ENCODE results near the gene ATAD3B. TPM values are rescaled to one million over a fixed set of nuclear protein-coding genes. Genes with fewer than 3 reads are reported as not detected.

Gene ATAD3B
- total RNA-seq, 4 donors from 2014 or later = 15.6 to 269 (median 39.2) TPM

DNA sequence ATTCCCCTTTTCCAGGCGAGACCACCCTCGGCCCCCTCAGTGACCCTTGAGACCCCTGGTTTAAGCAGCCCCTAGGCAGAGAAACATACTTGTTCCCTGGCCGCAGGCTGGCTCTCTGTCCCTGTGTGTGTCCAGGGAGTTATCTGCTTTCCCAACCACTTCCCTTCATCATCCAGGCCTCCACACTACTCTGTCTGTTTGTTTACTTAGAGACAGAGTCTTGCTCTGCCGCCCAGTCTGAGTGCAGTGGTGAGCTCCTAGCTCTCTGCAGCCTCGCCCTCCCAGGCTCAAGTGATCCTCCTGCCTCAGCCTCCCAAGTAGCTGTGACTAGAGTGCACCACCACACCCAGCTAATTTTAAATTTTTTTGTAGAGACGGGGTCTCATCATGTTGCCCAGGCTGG, 41.9 kb upstream of the ATAD3B start:
- DNase-seq = no peak
- in situ Hi-C loops (cut with MboI; ENCODE audit: low pct_ligation_motif_present in 1 of 4, low pct_unique_long_range_greater_than_20kb in 1 of 4, low sequenced_read_pairs in 3 of 4) (no loop called here), intact Hi-C loops (cut with DNase I; ENCODE audit: low total_unique reads) (no loop called here)
- Histone ChIP-seq H3K4me1 (peaks cover 49 to 56% (median 53%) of the 10 kb centered on the region in 4 donors), H3K9me3 (no peaks in the 10 kb centered on the region), H3K4me3 (no peak overlapping the region), H3K27ac (peak overlapping the region; percentile 88 to 96 (median 94)), H3K36me3 (no peaks in the 10 kb centered on the region), H3K27me3 (peaks cover 24% of the 10 kb centered on the region)
- TF ChIP-seq, protein P1, sequence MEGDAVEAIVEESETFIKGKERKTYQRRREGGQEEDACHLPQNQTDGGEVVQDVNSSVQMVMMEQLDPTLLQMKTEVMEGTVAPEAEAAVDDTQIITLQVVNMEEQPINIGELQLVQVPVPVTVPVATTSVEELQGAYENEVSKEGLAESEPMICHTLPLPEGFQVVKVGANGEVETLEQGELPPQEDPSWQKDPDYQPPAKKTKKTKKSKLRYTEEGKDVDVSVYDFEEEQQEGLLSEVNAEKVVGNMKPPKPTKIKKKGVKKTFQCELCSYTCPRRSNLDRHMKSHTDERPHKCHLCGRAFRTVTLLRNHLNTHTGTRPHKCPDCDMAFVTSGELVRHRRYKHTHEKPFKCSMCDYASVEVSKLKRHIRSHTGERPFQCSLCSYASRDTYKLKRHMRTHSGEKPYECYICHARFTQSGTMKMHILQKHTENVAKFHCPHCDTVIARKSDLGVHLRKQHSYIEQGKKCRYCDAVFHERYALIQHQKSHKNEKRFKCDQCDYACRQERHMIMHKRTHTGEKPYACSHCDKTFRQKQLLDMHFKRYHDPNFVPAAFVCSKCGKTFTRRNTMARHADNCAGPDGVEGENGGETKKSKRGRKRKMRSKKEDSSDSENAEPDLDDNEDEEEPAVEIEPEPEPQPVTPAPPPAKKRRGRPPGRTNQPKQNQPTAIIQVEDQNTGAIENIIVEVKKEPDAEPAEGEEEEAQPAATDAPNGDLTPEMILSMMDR (IDR thresholded peaks at IDR 0.05) = no peak
- TF ChIP-seq POLR2AphosphoS5 (IDR thresholded peaks at IDR 0.05) (no peak), POLR2A (IDR thresholded peaks at IDR 0.05) (no peak), EP300 (IDR thresholded peaks at IDR 0.05; ENCODE audit: low read depth) (no peak)
- 49% methylated on average over 3 to 6 of the region's 6 CpGs for WGBS, 2 donors (ENCODE audit: low coverage in 1 of 2)

DNA sequence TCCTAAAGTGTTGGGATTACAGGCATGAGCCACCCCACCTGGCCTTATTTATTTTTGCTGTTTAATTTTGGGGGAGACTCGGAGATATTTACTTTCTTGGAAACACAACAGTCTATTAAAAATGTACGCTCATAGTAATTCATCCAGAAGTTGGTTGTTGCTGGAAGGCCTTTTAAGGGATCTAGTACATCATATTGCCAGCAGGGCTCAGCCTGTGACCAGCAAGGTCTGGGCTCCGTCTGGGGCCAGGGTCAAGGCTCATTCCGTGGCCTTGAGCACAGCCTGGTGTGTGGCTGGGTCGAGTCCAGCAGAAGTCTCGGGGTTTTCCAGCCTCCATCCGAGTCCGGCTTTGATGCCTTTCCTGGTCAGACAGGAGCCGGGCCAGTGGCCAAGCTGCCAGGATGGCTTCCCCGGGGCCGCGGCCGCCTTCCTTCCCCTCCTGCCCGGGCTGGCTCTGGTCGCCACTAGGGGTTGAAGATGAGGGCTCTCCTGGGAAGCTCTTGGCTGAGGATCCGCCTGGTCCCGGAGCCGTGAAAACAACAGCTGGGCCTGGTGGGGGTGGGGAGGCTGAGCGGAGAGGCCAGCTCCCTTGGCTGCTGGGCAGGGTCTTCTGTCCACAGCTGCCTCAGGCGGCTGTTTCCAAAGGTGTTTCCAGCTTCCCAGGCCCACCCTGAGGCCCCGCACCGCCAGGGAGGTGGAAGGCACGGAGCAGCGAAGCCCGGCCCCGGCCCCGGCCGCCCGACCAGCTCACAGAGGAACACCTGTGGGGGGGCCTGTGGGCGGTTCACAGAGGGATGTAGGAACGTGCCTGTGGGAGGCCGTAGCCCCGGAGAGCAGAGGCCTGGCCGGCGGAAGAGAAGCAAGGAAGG, 41.2 kb upstream of the ATAD3B start:
- H3K4me1 ChIP-seq = peaks cover 56 to 63% (median 59%) of the 10 kb centered on the region in 4 donors
- H3K27me3 ChIP-seq = peaks cover 23% of the 10 kb centered on the region
- TF ChIP-seq POLR2A (IDR thresholded peaks at IDR 0.05) (no peak), POLR2AphosphoS5 (IDR thresholded peaks at IDR 0.05) (peak in 2 of 3 donors; percentile 4 to 24)
- TF ChIP-seq, protein P1 (IDR thresholded peaks at IDR 0.05) = peak in 4 of 5 experiments; percentile 8 to 45 (median 24)

DNA sequence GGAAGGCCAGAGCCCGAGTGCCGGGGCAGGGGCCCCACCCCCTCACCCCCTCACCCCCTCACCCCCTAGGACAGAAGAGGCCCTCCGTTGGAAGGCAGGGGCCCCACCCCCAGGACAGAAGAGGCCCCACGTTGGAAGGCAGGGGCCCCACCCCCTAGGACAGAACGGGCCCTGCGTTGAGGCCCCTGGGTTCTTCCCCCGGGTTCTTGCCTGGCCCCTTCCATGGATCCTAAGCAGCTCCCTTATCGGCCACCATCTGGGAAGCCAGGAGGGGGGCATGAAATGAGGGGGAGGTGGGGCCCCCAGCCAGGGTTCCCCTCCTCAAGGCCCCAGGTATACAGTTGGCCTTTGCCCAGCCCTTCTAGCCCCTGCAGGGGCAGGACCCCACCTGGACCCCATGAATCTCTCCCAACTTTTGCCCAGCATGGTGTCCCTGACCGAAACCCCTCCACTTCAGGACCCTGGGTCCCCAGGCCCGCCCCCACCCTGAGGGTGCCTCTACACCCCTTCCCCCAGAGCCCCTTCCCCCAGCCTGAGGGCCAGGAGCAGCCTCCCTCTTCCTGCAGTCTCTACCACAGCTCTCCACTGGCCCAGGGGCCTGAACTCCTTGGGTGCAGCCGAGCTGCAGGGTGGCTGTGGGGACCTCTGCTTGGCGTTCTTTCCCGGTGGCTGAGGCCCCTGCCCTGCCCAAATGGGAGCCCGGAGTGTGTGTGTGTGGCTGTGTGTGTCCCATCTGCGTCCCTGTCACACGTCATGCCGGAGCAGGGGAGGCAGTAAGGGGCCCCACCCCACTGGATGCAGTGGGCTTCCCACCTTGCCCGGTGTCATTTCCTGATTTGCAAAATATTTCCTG, 40.3 kb upstream of the ATAD3B start:
- in situ Hi-C loops (cut with MboI; ENCODE audit: low pct_ligation_motif_present in 1 of 4, low pct_unique_long_range_greater_than_20kb in 1 of 4, low sequenced_read_pairs in 3 of 4) = no loop called here
- peaks cover 15% of the 10 kb centered on the region for H3K27me3 ChIP-seq
- no peak for DNase-seq
- H3K9me3 ChIP-seq = no peaks in the 10 kb centered on the region
- 61% methylated on average over 17 of the region's 18 CpGs; no CpG with 5 or more reads in 1 of the 2 donors for WGBS, 2 donors (ENCODE audit: low coverage in 1 of 2)
- peak overlapping the region; percentile 88 to 96 (median 94) for H3K27ac ChIP-seq
- TF ChIP-seq, protein P1 (IDR thresholded peaks at IDR 0.05) = no peak
- no peak for TF ChIP-seq POLR2A (IDR thresholded peaks at IDR 0.05)
- no peak for TF ChIP-seq POLR2AphosphoS5 (IDR thresholded peaks at IDR 0.05)
- no peak for TF ChIP-seq EP300 (IDR thresholded peaks at IDR 0.05; ENCODE audit: low read depth)
- no peak overlapping the region for H3K4me3 ChIP-seq
- intact Hi-C loops (cut with DNase I; ENCODE audit: low total_unique reads) = no loop called here
- peaks cover 61 to 68% (median 64%) of the 10 kb centered on the region in 4 donors for H3K4me1 ChIP-seq
- no peaks in the 10 kb centered on the region for H3K36me3 ChIP-seq

More for the DNA sequence above, 41.2 kb upstream of the ATAD3B start:
- in situ Hi-C loops (cut with MboI; ENCODE audit: low pct_ligation_motif_present in 1 of 4, low pct_unique_long_range_greater_than_20kb in 1 of 4, low sequenced_read_pairs in 3 of 4) (no loop called here), intact Hi-C loops (cut with DNase I; ENCODE audit: low total_unique reads) (no loop called here)
- no peaks in the 10 kb centered on the region for H3K9me3 ChIP-seq
- DNase-seq = no peak
- H3K4me3 ChIP-seq = peak overlapping the region in 1 of 4 donors; percentile 6
- peak overlapping the region; percentile 88 to 96 (median 94) for H3K27ac ChIP-seq
- 46% methylated on average over 20 of the region's 35 CpGs; no CpG with 5 or more reads in 1 of the 2 donors for WGBS, 2 donors (ENCODE audit: low coverage in 1 of 2)
- H3K36me3 ChIP-seq = no peaks in the 10 kb centered on the region

DNA sequence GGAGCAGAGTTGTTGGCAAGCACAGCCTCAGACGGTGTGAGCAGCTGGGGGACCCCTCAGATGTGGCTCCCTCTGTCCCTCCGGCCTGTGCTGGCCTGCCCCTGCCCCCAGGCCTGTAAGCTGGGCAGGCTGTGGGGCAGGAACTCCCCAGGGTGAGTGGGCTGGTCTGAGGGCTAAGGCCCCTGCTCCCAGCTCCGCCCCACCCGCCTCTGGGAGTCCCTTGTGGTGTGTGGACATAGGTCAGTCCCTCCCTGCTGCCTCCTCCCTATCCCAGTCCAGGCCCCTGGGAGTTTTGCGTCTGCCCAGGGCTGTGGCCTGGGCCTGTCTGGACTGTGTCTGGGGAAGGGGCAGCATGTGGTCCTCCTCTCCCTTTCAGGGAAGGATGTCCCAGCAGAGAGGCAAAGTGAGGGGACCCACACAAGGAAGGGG, 39.7 kb upstream of the ATAD3B start:
- Histone ChIP-seq H3K36me3 (no peaks in the 10 kb centered on the region), H3K4me3 (no peak overlapping the region), H3K4me1 (peaks cover 64 to 74% (median 70%) of the 10 kb centered on the region in 4 donors), H3K9me3 (no peaks in the 10 kb centered on the region), H3K27me3 (peaks cover 9% of the 10 kb centered on the region), H3K27ac (peak overlapping the region; percentile 88 to 96 (median 94))
- TF ChIP-seq EP300 (IDR thresholded peaks at IDR 0.05; ENCODE audit: low read depth) = no peak
- TF ChIP-seq, protein P1 (IDR thresholded peaks at IDR 0.05) = no peak
- TF ChIP-seq POLR2A (IDR thresholded peaks at IDR 0.05) = no peak
- TF ChIP-seq POLR2AphosphoS5 (IDR thresholded peaks at IDR 0.05) = peak in 2 of 3 donors; percentile 33 to 37
- WGBS, 2 donors (ENCODE audit: low coverage in 1 of 2) = 32% methylated on average over 5 of the region's 5 CpGs; no CpG with 5 or more reads in 1 of the 2 donors
- intact Hi-C loops (cut with DNase I; ENCODE audit: low total_unique reads) (no loop called here), in situ Hi-C loops (cut with MboI; ENCODE audit: low pct_ligation_motif_present in 1 of 4, low pct_unique_long_range_greater_than_20kb in 1 of 4, low sequenced_read_pairs in 3 of 4) (no loop called here)
- DNase-seq = peak; percentile 74

All from transverse colon (tissue), 4 donors.